GM18498 (cell line): ENCODE results near the gene AEN.

Experiments used
- ATAC-seq: cut with Tn5 transposase; IDR thresholded peaks from one replicate; pipeline ENCODE4 v1.9.1; 2021; ENCODE audit warnings: mild to moderate bottlenecking, moderate library complexity; ENCODE audit not compliant: unreplicated experiment

AEN gene

GRCh38 chr15:88663141-88663621 lies 42.0 kb downstream of the AEN start:
- no peak for ATAC-seq

- no peak for ATAC-seq
These were observed 43.1 kb downstream of the AEN start for GRCh38 chr15:88664151-88664778.

DNA sequence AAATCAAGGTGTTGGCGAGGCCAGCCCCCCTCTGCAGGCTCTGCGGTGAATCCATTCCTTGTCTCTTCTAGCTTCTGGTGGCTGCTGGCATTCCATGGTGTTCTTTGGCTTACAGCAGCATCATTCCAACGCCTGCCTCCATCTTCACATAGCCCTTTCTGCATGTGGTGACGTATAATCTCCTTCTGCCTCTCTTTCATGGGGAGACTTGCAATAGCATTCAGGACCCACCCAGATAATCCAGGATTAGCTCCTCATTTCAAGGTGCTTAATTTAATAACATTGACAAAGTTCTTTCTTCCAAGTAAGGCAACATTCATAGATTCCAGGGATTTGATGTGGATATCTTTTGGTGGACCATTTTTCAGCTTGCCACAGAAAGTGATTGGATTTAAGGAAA lies 53.5 kb downstream of the AEN start:
- no peak for ATAC-seq

- ATAC-seq: no peak
These were observed 57.6 kb downstream of the AEN start for GRCh38 chr15:88678755-88679154.

- ATAC-seq: no peak
These were observed 59.3 kb downstream of the AEN start for GRCh38 chr15:88680241-88681001.

GRCh38 chr15:88681610-88682221 lies 60.6 kb downstream of the AEN start:
- no peak for ATAC-seq
